Ascending aorta (tissue), 2 donors: ENCODE data around the gene GRK7. TPM values are rescaled to one million over a fixed set of nuclear protein-coding genes. Genes with fewer than 3 reads are reported as not detected.

Source experiments
- DNase-seq, 2 donors: peaks; one replicate each; pipeline ENCODE4 v3.0.0-alpha.2; 2019; ENCODE audit warnings: low spot score in 2 of 2
- H3K27ac ChIP-seq, 2 donors: fragments of 200-600 bp; sonication (generic); one replicate each; pipeline ENCODE4 v1.5.1; 2016 to 2017; ENCODE audit warnings: mild to moderate bottlenecking in 1 of 2
- H3K27me3 ChIP-seq: fragments of 200-600 bp; sonication (generic); one replicate; pipeline ENCODE4 v1.5.1; 2017
- H3K36me3 ChIP-seq, 2 donors: fragments of 200-600 bp; sonication (generic); one replicate each; pipeline ENCODE4 v1.5.1; 2016
- H3K4me1 ChIP-seq, 2 donors: fragments of 200-600 bp; sonication (generic); one replicate each; pipeline ENCODE4 v1.5.1; 2016 to 2017; ENCODE audit warnings: mild to moderate bottlenecking in 1 of 2
- H3K4me3 ChIP-seq, 2 donors: fragments of 200-600 bp; sonication (generic); one replicate each; pipeline ENCODE4 v1.5.1; 2016 to 2017; ENCODE audit warnings: mild to moderate bottlenecking in 1 of 2
- H3K9me3 ChIP-seq, 2 donors: fragments of 200-600 bp; sonication (generic); one replicate each; pipeline ENCODE4 v1.5.1; 2016
- intact Hi-C: fragments of 100-400 bp; cut with DNase I; formaldehyde crosslinking; loops from one replicate; pipeline ENCODE4 v1.15.1; 2023
- total RNA-seq: library from RNA; depleted of rRNA; stranded (reverse); fragments of >200 nt; gene quantifications from one replicate; pipeline ENCODE4 v1.1.0, GENCODE V29; 2016
- TF ChIP-seq, protein P1 (sequence below), 3 experiments: fragments of 200-600 bp in 2 of 3; fragments of 450-650 bp in 1 of 3; sonication (generic) in 2 of 3; IDR thresholded peaks; one replicate each; pipeline ENCODE4 v1.5.1; 2016 to 2019; ENCODE audit warnings: antibody characterized with exemption in 3 of 3, mild to moderate bottlenecking in 1 of 3, moderate library complexity in 1 of 3

Gene GRK7
- total RNA-seq, 1 donor from 2014 or later: not detected

DNA sequence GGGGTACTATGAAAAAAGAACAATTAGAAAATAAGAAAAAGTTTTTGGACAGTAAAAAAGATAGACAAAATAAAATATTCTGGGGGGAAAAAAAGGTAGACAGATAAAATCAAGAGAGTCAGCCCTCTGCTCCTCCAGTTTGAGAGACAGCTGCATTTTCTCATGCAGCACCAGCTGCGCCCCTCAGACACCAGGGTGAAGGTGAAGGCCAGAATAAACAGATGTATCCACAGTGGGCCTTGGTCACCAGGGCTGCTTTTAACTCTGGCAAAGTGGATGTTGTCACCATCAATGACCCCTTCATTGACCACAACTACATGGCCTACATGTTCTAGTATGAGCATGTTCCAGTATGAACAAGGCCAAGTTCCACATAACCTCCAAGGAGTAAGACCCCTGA, 39.0 kb upstream of the GRK7 start:
- Histone ChIP-seq H3K27me3 (no peaks in the 10 kb centered on the region), H3K27ac (peak overlapping the region in 1 of 2 donors; percentile 43), H3K9me3 (no peaks in the 10 kb centered on the region), H3K36me3 (no peaks in the 10 kb centered on the region), H3K4me3 (no peak overlapping the region), H3K4me1 (no peaks in the 10 kb centered on the region)
- intact Hi-C loops: no loop called here
- TF ChIP-seq, protein P1, sequence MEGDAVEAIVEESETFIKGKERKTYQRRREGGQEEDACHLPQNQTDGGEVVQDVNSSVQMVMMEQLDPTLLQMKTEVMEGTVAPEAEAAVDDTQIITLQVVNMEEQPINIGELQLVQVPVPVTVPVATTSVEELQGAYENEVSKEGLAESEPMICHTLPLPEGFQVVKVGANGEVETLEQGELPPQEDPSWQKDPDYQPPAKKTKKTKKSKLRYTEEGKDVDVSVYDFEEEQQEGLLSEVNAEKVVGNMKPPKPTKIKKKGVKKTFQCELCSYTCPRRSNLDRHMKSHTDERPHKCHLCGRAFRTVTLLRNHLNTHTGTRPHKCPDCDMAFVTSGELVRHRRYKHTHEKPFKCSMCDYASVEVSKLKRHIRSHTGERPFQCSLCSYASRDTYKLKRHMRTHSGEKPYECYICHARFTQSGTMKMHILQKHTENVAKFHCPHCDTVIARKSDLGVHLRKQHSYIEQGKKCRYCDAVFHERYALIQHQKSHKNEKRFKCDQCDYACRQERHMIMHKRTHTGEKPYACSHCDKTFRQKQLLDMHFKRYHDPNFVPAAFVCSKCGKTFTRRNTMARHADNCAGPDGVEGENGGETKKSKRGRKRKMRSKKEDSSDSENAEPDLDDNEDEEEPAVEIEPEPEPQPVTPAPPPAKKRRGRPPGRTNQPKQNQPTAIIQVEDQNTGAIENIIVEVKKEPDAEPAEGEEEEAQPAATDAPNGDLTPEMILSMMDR (IDR thresholded peaks at IDR 0.05): no peak
- no peak for DNase-seq

DNA sequence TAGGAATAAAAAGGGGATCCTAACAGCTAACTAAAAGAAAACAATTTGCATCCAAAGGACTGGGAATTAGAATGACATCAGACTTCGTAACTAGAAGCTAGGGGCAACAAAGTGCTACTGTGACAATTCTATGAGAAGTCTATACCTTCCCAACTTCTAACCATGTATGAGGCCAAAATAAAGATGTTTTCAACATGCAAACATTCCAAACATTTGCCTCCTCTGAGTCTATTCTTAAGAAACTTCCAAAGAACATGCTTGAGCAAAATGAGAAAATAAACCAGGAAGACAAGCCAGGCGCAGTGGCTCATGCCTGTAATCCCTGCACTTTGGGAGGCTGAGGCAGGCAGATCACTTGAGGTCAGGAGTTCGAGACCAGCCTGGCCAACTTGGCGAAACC, 38.2 kb upstream of the GRK7 start:
- no peaks in the 10 kb centered on the region for H3K27me3 ChIP-seq
- TF ChIP-seq, protein P1 (IDR thresholded peaks at IDR 0.05): no peak
- DNase-seq: no peak
- H3K36me3 ChIP-seq: no peaks in the 10 kb centered on the region
- no peak overlapping the region for H3K27ac ChIP-seq
- H3K4me3 ChIP-seq: no peak overlapping the region
- H3K4me1 ChIP-seq: no peaks in the 10 kb centered on the region
- intact Hi-C loops: no loop called here
- no peaks in the 10 kb centered on the region for H3K9me3 ChIP-seq

DNA sequence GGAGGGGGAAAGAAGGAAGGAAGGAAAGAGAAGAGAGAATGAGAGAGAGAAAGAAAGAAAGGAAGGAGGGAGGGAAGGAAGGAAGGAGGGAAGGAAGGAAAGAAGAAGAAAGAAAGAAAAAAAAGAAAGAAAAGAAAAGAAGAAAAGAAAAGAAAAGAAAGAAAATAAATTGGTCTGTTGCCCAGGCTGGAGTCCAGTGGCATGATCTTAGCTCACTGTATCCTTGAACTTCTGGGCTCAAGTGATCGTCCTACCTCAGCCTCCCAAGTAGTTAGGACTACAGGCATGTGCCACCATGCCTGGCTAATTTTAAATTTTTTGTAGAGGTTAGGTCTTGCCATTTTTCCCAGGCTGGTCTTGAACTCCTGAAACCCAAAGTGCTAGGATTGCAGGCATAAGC, 36.7 kb upstream of the GRK7 start:
- H3K9me3 ChIP-seq: no peaks in the 10 kb centered on the region
- H3K27me3 ChIP-seq: no peaks in the 10 kb centered on the region
- H3K4me1 ChIP-seq: no peaks in the 10 kb centered on the region
- H3K36me3 ChIP-seq: no peaks in the 10 kb centered on the region
- TF ChIP-seq, protein P1 (IDR thresholded peaks at IDR 0.05): no peak
- intact Hi-C loops: no loop called here
- H3K4me3 ChIP-seq: no peak overlapping the region
- H3K27ac ChIP-seq: no peak overlapping the region
- DNase-seq: no peak

DNA sequence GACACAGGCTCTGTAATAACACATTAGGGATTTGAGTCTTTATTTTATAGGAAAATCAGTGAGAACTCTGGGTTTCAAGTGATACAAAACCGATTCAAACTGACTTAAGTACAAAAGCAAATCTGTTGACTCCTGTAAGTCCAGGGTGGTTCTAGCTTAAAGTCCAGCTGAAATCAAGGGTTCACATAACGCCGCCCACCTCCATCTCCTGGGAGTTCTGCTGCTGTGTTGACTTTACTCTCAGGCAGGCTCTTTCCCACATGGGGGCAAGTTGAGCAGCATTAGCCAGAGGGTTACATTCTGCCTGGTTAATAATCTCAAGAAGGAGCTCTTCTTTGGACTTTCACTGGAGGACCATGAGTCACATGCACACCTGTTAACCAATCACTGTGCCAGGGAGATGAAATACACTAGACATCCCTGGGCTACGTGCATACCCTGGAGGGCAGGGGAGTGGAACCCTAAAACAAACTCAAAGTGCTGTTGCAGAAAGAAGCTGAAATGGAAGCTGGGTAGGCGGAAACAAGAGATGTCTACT, 34.8 kb upstream of the GRK7 start:
- no peak overlapping the region for H3K4me3 ChIP-seq
- DNase-seq: no peak
- TF ChIP-seq, protein P1 (IDR thresholded peaks at IDR 0.05): no peak
- no peak overlapping the region for H3K27ac ChIP-seq
- H3K9me3 ChIP-seq: no peaks in the 10 kb centered on the region
- H3K36me3 ChIP-seq: no peaks in the 10 kb centered on the region
- intact Hi-C loops: no loop called here
- no peaks in the 10 kb centered on the region for H3K4me1 ChIP-seq
- H3K27me3 ChIP-seq: no peaks in the 10 kb centered on the region

GRCh38 chr3:141729240-141729639, 34.0 kb upstream of the GRK7 start:
- H3K4me3 ChIP-seq: no peak overlapping the region
- no peaks in the 10 kb centered on the region for H3K4me1 ChIP-seq
- H3K27me3 ChIP-seq: no peaks in the 10 kb centered on the region
- intact Hi-C loops: no loop called here
- DNase-seq: no peak
- no peaks in the 10 kb centered on the region for H3K36me3 ChIP-seq
- TF ChIP-seq, protein P1 (IDR thresholded peaks at IDR 0.05): no peak
- no peak overlapping the region for H3K27ac ChIP-seq
- no peaks in the 10 kb centered on the region for H3K9me3 ChIP-seq

DNA sequence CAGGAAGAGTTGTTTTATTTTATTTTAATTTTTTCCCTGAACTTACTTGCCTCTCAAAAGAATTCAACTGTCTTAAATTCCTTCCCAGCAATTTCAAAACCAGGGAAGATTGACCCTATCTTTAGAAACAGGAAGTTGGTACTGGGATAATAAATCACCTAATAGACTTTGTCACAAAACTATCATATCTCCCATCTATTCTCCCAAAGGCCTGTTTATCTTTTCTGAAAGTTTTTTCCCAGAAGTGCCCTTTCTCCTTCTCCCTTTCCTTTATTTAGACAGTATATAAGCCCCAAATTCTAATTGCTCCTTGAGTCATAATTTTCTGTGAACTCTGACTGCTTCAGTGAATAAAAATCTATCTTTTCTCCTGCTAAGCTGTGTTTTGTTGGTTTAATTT, 28.0 kb upstream of the GRK7 start:
- Histone ChIP-seq H3K27ac (no peak overlapping the region), H3K4me3 (no peak overlapping the region), H3K9me3 (no peaks in the 10 kb centered on the region), H3K36me3 (no peaks in the 10 kb centered on the region), H3K4me1 (peaks cover 0 to 9% of the 10 kb centered on the region in 2 donors), H3K27me3 (no peaks in the 10 kb centered on the region)
- intact Hi-C loops: loop anchor here (5.0 kb wide), 4 partner anchors 78 to 712 kb away; partner anchors contain the start of genes RASA2 and XRN1
- no peak for DNase-seq
- TF ChIP-seq, protein P1 (IDR thresholded peaks at IDR 0.05): no peak
